GM21717 (cell line): ENCODE data around the gene ZNF776.
"Not testable (repeated sequence)": the region's sequence is repeated elsewhere in the genome, so short reads cannot be mapped to it uniquely, and the experiment has no call there.

Experiments used
- ATAC-seq: cut with Tn5 transposase; IDR thresholded peaks from one replicate; pipeline ENCODE4 v1.9.1; 2021; ENCODE audit warnings: mild to moderate bottlenecking, moderate library complexity; ENCODE audit not compliant: unreplicated experiment

ZNF776 gene

GRCh38 chr19:57746580-57747471, at the start of gene ZNF776:
Gene ZNF776 (plus strand): TSS chr19:57746815. CDS start chr19:57747059, 244 bp downstream.
- ATAC-seq: peak; percentile 96

- ATAC-seq: no peak
These were observed 45.0 kb upstream of the ZNF776 start for GRCh38 chr19:57701625-57702024.

GRCh38 chr19:57706346-57706745, 40.3 kb upstream of the ZNF776 start:
- ATAC-seq: no peak

DNA sequence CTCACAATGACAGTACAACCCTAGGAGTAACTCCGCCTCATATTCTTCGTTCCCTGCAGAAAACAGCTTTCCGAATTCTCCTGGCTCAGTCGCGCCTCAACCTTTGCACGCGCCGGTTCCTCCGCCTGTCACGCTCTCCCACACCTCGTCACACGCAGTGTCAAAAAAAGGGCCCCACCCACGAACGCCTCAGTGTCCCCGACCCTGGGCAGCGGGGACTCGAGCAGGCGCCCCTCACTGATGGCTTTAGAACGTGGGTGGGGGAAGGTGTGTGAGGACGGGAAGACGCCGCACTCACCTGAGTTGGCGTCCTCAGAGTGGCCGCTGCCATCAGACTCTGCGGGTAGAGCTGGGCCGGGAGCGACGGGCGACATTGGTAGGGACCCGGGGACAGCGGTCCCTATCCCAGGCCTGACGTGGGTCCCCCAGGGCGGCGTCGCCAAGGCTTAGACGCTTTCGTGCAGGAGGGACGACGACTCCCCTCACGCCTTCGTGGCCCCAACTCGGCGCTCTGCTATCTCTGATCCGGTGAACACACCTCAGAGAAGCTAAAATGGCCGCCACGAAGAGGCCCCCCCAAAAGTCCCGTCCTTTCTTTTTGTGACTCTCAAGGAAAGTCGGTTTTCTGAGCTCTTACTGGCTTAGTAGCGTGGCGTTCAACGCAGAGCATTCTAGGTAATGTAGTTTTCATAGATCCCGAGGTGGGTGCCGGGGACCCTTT, 37.8 kb upstream of the ZNF776 start, which contains the start of gene ZNF154:
Gene ZNF154, minus strand, starts transcription at position 564 of the 721 bp plus-strand sequence. Its CDS starts 233 bp downstream, at position 331.
- no peak for ATAC-seq

- ATAC-seq: no peak
These were observed 37.0 kb upstream of the ZNF776 start for GRCh38 chr19:57709616-57710015.

DNA sequence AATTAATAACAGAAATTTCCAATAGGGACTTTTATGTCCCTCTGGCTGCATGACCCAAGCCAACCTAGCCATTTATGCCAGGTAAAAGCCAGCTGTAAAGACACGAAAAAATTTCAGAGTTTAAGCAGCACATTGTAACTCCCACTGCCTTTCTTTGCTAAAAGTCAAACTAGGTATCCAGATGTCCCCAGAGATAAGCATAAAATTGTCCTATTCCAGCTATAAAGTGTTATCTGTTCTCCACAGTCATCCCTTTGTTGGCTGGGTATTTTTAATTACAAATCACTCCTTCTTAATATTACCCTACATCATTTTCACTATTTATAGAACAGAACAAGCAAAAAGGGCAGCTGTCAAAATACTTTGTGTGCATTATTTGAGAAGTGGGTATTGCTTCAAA, 34.4 kb upstream of the ZNF776 start:
- ATAC-seq: no peak

- ATAC-seq: no peak
These were observed 27.2 kb upstream of the ZNF776 start for GRCh38 chr19:57719424-57719823.

DNA sequence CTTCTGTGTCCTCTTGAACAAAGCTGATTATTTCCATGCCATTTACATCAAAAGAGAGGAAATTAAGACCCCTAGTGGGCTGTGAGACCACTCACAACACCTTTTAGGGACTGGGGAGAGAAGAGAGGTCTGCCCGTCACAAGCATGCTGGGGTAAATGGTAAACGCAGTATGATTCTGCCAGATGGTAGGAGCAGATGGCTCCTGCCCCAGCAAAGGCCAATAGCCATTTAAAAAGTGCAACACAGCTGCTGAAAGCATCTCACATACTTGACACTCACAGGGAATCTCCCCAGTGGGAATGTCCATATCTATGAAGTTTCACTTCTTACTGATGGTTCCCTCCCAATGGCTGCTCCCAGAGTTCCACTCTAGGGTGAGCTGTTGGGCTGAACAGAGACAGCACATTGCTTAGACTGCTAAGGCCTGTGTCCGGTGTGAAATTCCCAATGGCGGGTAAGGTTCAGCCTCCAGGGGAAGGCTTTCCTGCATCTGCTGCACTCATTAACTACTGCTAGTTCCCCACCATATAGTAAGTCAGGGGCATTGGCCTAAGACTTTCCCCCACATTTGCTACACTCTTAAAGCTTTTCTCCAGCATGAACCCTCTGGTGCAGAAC, 26.6 kb upstream of the ZNF776 start:
- ATAC-seq: no peak

GRCh38 chr19:57720878-57721277, 25.7 kb upstream of the ZNF776 start:
- no peak for ATAC-seq

- ATAC-seq: not testable (repeated sequence)
These were observed 8.3 kb upstream of the ZNF776 start for GRCh38 chr19:57738320-57738719.

- not testable (repeated sequence) for ATAC-seq
These were observed 7.8 kb upstream of the ZNF776 start for GRCh38 chr19:57738770-57739169.

DNA sequence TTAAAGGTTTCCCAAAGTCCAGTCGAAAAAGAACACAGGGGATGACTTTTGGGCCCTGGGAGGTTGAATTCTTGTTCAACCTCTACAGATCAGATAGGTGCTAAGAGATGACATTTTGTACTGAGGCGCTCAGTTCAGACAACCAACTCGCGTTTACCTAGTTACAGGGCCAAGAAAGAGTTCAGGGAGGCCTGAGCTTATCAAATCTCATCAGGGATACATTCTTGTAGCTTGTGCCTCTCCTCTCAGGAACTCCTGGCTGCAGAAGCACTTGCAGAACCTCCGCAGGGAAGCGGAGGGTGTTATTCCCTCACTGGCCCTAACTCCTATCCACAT, 825 bp downstream of the ZNF776 start:
- no peak for ATAC-seq

DNA sequence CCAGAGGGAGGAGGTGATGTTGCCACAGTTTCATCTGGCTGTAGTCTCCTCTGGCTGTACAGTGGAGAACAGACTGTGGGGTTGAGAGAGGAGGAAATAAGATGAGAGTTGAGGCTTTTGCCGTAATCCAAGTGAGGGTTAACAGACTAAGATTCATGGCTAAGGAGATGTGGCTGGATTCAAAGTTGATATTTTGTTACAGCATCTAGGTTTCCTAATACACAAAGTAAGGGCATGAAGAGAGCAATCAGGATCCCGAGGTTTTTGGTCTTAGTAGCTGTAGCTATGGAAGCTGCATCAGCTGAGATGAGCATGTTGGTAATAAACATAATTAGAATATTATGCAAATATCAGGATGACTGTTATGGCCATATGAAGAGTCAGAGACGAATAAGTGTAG, 1.4 kb downstream of the ZNF776 start:
- ATAC-seq: no peak

DNA sequence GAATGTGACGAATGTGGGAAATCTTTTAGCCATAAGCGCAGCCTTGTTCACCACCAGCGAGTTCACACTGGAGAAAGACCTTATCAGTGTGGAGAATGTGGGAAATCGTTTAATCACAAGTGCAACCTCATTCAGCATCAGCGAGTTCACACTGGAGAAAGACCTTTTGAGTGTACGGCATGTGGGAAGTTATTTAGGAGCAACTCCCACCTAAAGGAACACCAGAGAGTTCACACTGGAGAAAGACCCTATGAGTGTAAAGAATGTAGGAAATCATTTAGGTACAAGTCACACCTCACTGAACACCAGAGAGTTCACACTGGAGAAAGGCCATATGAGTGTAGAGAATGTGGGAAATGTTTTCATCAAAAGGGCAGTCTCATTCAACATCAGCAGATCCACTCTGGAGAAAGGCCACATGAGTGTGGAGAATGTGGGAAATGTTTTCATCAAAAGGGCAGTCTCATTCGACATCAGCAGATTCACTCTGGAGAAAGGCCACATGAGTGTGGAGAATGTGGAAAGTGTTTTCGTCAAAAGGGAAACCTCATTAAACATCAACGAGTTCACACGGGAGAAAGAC, 7.6 kb downstream of the ZNF776 start:
- ATAC-seq: no peak

DNA sequence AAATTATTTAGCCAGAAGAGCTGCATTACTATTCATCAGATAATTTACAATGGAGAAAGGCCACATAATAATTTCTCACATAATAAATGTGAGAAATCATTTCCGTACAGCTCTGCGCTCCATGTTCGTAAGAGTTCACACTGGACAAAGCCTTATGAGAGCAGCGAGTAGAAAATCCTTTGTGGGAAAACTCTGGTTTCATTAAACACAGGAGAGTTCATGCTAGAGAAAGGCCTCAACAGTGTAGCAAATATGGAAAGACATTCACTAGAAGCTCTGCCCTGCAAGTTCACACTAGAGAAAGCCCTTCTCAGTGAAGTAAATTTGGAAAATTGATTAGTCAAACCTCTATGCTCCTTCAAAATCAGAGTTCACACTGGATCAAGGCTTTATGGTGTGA, 8.4 kb downstream of the ZNF776 start:
- no peak for ATAC-seq

DNA sequence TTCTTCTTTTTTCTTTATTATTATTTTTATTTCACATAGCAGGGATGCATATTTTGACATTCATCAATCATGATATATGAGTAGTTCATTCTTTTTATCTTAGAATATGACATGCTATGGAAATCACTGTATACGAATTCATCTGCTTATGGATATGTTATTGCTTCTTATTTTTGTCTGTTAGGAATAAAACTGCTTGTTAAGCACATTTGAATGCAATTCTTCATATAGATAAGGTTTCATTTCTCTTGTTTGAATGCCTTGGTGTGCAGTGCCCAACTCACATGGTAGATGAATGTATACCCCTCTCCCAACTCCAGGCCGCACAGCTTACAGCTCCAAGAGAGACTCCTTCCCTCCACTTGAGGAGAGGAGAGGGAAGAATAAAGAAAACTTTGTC, 11.3 kb downstream of the ZNF776 start:
- ATAC-seq: no peak

- no peak for ATAC-seq
These were observed 12.5 kb downstream of the ZNF776 start for GRCh38 chr19:57759096-57759495.

- peak; percentile 92 for ATAC-seq
These were observed 22.9 kb downstream of the ZNF776 start, which contains the start of gene ZNF586 for GRCh38 chr19:57769345-57770131. Gene ZNF586 (plus strand): TSS chr19:57769676. CDS start chr19:57769843, 167 bp downstream.

DNA sequence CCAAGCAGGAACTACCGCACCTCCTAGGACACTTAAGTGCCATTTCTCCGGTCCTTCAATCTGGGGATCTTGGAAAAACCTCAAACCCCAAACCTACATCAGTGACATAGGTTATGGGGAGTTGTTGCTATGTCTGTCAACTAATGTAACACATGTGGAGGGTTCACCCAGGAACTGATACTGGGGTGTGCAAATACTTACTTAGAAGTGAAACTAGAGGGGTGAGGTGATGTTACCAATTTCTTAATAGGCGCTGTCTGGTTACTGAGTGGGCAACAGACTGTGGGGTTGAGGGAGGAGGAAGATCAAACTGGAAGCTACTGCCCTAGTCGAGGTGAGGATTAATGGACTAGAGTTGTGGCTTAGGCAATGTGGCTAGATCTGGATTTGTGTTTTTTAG, 24.8 kb downstream of the ZNF776 start:
- no peak for ATAC-seq

DNA sequence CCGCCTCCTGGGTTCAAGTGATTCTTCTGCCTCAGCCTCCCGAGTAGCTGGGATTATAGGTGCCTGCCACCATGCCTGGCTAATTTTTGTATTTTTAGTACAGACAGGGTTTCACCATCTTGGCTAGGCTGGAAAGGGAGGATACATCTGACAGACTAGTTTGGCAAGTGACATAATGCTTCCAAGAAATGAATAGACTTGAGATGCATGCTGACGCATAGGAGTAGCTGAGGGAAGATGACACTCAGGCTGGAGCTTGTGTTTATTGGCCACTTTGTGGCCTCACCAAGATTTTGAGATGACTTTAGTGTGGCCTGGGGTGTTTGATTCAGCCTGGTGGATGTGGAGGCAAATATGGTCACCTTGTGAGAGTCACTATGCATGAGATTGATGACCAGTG, 26.9 kb downstream of the ZNF776 start:
- no peak for ATAC-seq
